Endodermal cell (in vitro differentiated cells): ENCODE measurements around the gene CDH4. TPM values are rescaled to one million over a fixed set of nuclear protein-coding genes. Genes with fewer than 3 reads are reported as not detected.

Experiments used
- DNase-seq: peaks from one replicate; pipeline ENCODE4 v3.0.0-alpha.2; 2017
- H3K27ac ChIP-seq: 2 replicates; pipeline ENCODE4 v1.5.1; 2013; ENCODE audit warnings: mild to moderate bottlenecking, low read depth, low read length, moderate library complexity
- H3K27me3 ChIP-seq: 2 replicates; pipeline ENCODE4 v1.6.1; 2013; ENCODE audit warnings: mild to moderate bottlenecking, low read length, moderate library complexity; ENCODE audit not compliant: insufficient read depth, control insufficient read depth, poor library complexity, severe bottlenecking
- H3K36me3 ChIP-seq: 2 replicates; pipeline ENCODE4 v1.7.0; 2013; ENCODE audit warnings: mild to moderate bottlenecking, low read length, moderate library complexity; ENCODE audit not compliant: control insufficient read depth, insufficient read depth
- H3K4me1 ChIP-seq: one replicate; pipeline ENCODE4 v1.7.0; 2013; ENCODE audit warnings: low read length; ENCODE audit not compliant: control insufficient read depth, insufficient read depth
- H3K4me3 ChIP-seq: 2 replicates; pipeline ENCODE4 v1.5.1; 2013; ENCODE audit warnings: mild to moderate bottlenecking, low read length, moderate library complexity
- H3K9ac ChIP-seq: 2 replicates; pipeline ENCODE4 v1.6.1; 2013; ENCODE audit warnings: mild to moderate bottlenecking, low read length, moderate library complexity; ENCODE audit not compliant: poor library complexity, severe bottlenecking; ENCODE audit errors: extremely low read depth
- H3K9me3 ChIP-seq: 2 replicates; pipeline ENCODE4 v1.6.1; 2013; ENCODE audit warnings: mild to moderate bottlenecking, low read length, moderate library complexity; ENCODE audit not compliant: control insufficient read depth
- H3K27ac Mint-ChIP-seq: 2 replicates; pipeline ENCODE4 v1.8.0; 2020; ENCODE audit warnings: mixed read lengths
- H3K27me3 Mint-ChIP-seq: 2 replicates; pipeline ENCODE4 v1.8.0; 2021; ENCODE audit warnings: mild to moderate bottlenecking, mixed read lengths; ENCODE audit not compliant: insufficient read depth
- H3K36me3 Mint-ChIP-seq: 2 replicates; pipeline ENCODE4 v1.8.0; 2020; ENCODE audit warnings: low read depth, mixed read lengths
- H3K4me1 Mint-ChIP-seq: 2 replicates; pipeline ENCODE4 v1.8.0; 2020; ENCODE audit warnings: mixed read lengths
- H3K4me3 Mint-ChIP-seq: 2 replicates; pipeline ENCODE4 v1.8.0; 2020; ENCODE audit warnings: mild to moderate bottlenecking, moderate library complexity, mixed read lengths
- H3K9me3 Mint-ChIP-seq: 2 replicates; pipeline ENCODE4 v1.8.0; 2020; ENCODE audit warnings: mild to moderate bottlenecking, mixed read lengths
- CTCF ChIP-seq: fragments of 200-600 bp; sonication (generic); conservative IDR thresholded peaks from 2 replicates; pipeline ENCODE4 v1.5.0; 2021; ENCODE audit warnings: antibody characterized with exemption, mild to moderate bottlenecking
- WGBS, 2 experiments: methylation state at CpG; one replicate each; pipeline versions ENCODE4 v1.1.5 to v1.1.7; 2013; ENCODE audit warnings: missing lambda C conversion rate in 2 of 2, mixed read lengths in 1 of 2; ENCODE audit not compliant: insufficient coverage in 1 of 2, insufficient read length in 1 of 2; 5-methylcytosine and 5-hydroxymethylcytosine counted together
- total RNA-seq, 2 donors: library from RNA; stranded (reverse); fragmentation: NEBNext Ultra II Directional in 1 of 2; extraction: Animal tissue kit (Norgen Biotek cat#: 25700) in 1 of 2; gene quantifications; 2 replicates in 1 of 2; 3 replicates in 1 of 2; pipeline ENCODE4 v1.2.1, GENCODE V29; 2021

The CDH4 gene
- total RNA-seq, 2 donors from 2014 or later = 1.8 to 5.8 TPM

- Histone ChIP-seq H3K4me1 (no peaks in the 10 kb centered on the region), H3K9ac (no peak overlapping the region), H3K27ac (no peak overlapping the region), H3K4me3 (no peak overlapping the region), H3K36me3 (no peaks in the 10 kb centered on the region), H3K27me3 (no peaks in the 10 kb centered on the region), H3K9me3 (no peaks in the 10 kb centered on the region)
- Mint-ChIP-seq H3K27me3 (peaks cover 5% of the 10 kb centered on the region), H3K9me3 (no peaks in the 10 kb centered on the region), H3K4me3 (no peak overlapping the region), H3K27ac (no peak overlapping the region), H3K36me3 (no peaks in the 10 kb centered on the region), H3K4me1 (peaks cover 9% of the 10 kb centered on the region)
- no peak for TF ChIP-seq CTCF
- no peak for DNase-seq
- WGBS, 2 experiments = 89 to 100% methylated on average over 4 to 8 of the region's 8 CpGs
Measured at GRCh38 chr20:61722146-61722678, 470.2 kb downstream of the CDH4 start.

- peaks cover 5% of the 10 kb centered on the region for H3K27me3 Mint-ChIP-seq
- H3K4me3 Mint-ChIP-seq = no peak overlapping the region
- no peaks in the 10 kb centered on the region for H3K9me3 ChIP-seq
- H3K27ac ChIP-seq = no peak overlapping the region
- 95% methylated on average over 6 to 12 of the region's 12 CpGs for WGBS, 2 experiments
- no peak overlapping the region for H3K9ac ChIP-seq
- no peak for DNase-seq
- H3K4me1 ChIP-seq = no peaks in the 10 kb centered on the region
- peaks cover 9% of the 10 kb centered on the region for H3K4me1 Mint-ChIP-seq
- H3K36me3 Mint-ChIP-seq = no peaks in the 10 kb centered on the region
- no peak for TF ChIP-seq CTCF
- H3K9me3 Mint-ChIP-seq = no peaks in the 10 kb centered on the region
- no peaks in the 10 kb centered on the region for H3K36me3 ChIP-seq
- H3K4me3 ChIP-seq = no peak overlapping the region
- H3K27me3 ChIP-seq = no peaks in the 10 kb centered on the region
- H3K27ac Mint-ChIP-seq = no peak overlapping the region
Measured at GRCh38 chr20:61723529-61724257, 471.6 kb downstream of the CDH4 start.

GRCh38 chr20:61724376-61724775 lies 472.3 kb downstream of the CDH4 start:
- 34 to 40% methylated on average over 1 to 4 of the region's 4 CpGs for WGBS, 2 experiments
- TF ChIP-seq CTCF = peak; percentile 83
- peaks cover 5% of the 10 kb centered on the region for H3K27me3 Mint-ChIP-seq
- DNase-seq = peak; percentile 86
- H3K4me3 Mint-ChIP-seq = no peak overlapping the region
- H3K9ac ChIP-seq = no peak overlapping the region
- H3K27ac ChIP-seq = no peak overlapping the region
- H3K4me1 ChIP-seq = no peaks in the 10 kb centered on the region
- no peak overlapping the region for H3K4me3 ChIP-seq
- H3K9me3 Mint-ChIP-seq = no peaks in the 10 kb centered on the region
- H3K36me3 ChIP-seq = no peaks in the 10 kb centered on the region
- no peaks in the 10 kb centered on the region for H3K27me3 ChIP-seq
- H3K27ac Mint-ChIP-seq = no peak overlapping the region
- no peaks in the 10 kb centered on the region for H3K36me3 Mint-ChIP-seq
- no peaks in the 10 kb centered on the region for H3K9me3 ChIP-seq
- peaks cover 8% of the 10 kb centered on the region for H3K4me1 Mint-ChIP-seq
